ENCODE results near the gene C12orf54. TPM values are rescaled to one million over a fixed set of nuclear protein-coding genes. Genes with fewer than 3 reads are reported as not detected.
A peak's percentile ranks its signal among the peaks of the same experiment; 100 is the strongest.
"Not testable (repeated sequence)": the region's sequence is repeated elsewhere in the genome, so short reads cannot be mapped to it uniquely, and the experiment has no call there.

The C12orf54 gene
- total and polyA plus RNA-seq, 10 of the 15 experiments (the other 5 are each of a cell fraction or from before 2014, with no cell fraction given), result 0.79 to 7.8 (median 4.2) TPM

DNA sequence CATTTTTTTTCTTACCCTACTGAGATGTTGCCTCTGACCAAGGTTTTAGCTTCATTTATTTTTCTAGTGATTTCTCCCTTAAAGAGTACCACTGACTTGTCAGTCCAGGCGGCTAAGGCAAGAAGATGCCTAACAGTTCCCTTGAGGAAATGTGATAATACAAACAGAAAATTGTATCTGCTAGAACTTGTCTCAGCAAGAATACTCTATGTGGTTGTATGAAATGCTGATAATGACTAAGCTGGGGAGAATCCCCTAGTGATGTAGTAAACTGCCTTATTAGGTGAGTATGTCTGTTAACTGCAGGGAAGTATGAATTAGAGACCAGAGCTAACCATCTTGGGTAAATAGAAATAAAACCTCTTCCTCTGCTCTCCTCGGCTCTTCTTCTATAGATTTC is 6.7 kb downstream of the C12orf54 start (continued):
- TF ChIP-seq, protein P1, sequence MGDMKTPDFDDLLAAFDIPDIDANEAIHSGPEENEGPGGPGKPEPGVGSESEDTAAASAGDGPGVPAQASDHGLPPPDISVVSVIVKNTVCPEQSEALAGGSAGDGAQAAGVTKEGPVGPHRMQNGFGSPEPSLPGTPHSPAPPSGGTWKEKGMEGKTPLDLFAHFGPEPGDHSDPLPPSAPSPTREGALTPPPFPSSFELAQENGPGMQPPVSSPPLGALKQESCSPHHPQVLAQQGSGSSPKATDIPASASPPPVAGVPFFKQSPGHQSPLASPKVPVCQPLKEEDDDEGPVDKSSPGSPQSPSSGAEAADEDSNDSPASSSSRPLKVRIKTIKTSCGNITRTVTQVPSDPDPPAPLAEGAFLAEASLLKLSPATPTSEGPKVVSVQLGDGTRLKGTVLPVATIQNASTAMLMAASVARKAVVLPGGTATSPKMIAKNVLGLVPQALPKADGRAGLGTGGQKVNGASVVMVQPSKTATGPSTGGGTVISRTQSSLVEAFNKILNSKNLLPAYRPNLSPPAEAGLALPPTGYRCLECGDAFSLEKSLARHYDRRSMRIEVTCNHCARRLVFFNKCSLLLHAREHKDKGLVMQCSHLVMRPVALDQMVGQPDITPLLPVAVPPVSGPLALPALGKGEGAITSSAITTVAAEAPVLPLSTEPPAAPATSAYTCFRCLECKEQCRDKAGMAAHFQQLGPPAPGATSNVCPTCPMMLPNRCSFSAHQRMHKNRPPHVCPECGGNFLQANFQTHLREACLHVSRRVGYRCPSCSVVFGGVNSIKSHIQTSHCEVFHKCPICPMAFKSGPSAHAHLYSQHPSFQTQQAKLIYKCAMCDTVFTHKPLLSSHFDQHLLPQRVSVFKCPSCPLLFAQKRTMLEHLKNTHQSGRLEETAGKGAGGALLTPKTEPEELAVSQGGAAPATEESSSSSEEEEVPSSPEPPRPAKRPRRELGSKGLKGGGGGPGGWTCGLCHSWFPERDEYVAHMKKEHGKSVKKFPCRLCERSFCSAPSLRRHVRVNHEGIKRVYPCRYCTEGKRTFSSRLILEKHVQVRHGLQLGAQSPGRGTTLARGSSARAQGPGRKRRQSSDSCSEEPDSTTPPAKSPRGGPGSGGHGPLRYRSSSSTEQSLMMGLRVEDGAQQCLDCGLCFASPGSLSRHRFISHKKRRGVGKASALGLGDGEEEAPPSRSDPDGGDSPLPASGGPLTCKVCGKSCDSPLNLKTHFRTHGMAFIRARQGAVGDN (IDR thresholded peaks at IDR 0.05), result no peak
- no peak for TF ChIP-seq CBFB (IDR thresholded peaks at IDR 0.05; ENCODE audit: low read depth)
- TF ChIP-seq MYC (IDR thresholded peaks at IDR 0.05; ENCODE audit: insufficient read depth, insufficient read length, insufficient replicate concordance, low read length, severe bottlenecking), result no peak
- peak; percentile 66 for TF ChIP-seq DPF2 (IDR thresholded peaks at IDR 0.05)
- TF ChIP-seq GATAD2B (conservative IDR thresholded peaks at IDR 0.05; ENCODE audit: low read depth), result 0 out of 2 replicates have a peak, but pooled peaks have one; percentile 23
- 0 out of 2 replicates have a peak, but pooled peaks have one; percentile 55 for TF ChIP-seq BCL11A (IDR thresholded peaks at IDR 0.05; ENCODE audit: low read depth, low read length)

DNA sequence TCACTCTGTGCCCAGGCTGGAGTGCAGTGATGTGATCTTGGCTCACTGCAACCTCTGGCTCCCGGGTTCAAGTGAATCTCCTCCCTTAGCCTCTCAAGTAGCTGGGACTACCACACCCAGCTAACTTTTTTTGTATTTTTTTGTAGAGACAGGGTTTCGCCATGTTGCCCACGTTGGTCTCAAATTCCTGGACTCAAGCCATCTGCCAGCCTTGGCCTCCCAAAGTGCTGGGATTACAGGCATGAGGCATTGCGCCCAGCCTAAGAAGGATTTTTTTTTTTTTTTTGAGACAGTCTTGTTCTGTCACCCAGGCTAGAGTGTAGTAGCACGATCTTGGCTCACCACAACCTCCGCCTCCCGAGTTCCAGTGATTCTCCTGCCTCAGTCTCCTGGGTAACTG is 7.2 kb downstream of the C12orf54 start:
- H3K79me2 ChIP-seq (ENCODE audit: control insufficient read depth, insufficient read depth, low read length); H2AFZ ChIP-seq (ENCODE audit: control insufficient read depth, low read depth, low read length); H3K4me1 ChIP-seq (ENCODE audit: control insufficient read depth, insufficient read depth, low read length); H3K4me2 ChIP-seq (ENCODE audit: control insufficient read depth, insufficient read depth); DNase-seq (ENCODE audit: low read depth, low spot score); POLR2A ChIA-PET; H3K36me3 ChIP-seq (ENCODE audit: control insufficient read depth in 2 of 2, insufficient read depth in 2 of 2, low read length in 1 of 2); in situ Hi-C loops (cut with MboI); FAIRE-seq; intact Hi-C loops (cut with micrococcal nuclease; ENCODE audit: unreplicated experiment); H3K9me3 ChIP-seq (replicated peaks; ENCODE audit: control insufficient read depth, insufficient read depth, low read length); ATAC-seq; H3K27me3 ChIP-seq (replicated peaks in 1 of 2; ENCODE audit: control insufficient read depth in 2 of 2, insufficient read depth in 2 of 2, low read length in 1 of 2); H3K9ac ChIP-seq (ENCODE audit: control insufficient read depth, insufficient read depth, low read length); H3K4me3 ChIP-seq; H3K27ac ChIP-seq (ENCODE audit: control insufficient read depth, insufficient read depth); H4K20me1 ChIP-seq (ENCODE audit: control insufficient read depth, insufficient read depth): not testable (repeated sequence)
- SMC1A ChIA-PET (ENCODE audit: uncharacterized antibody, unreplicated experiment), result interaction anchor here (0.8 to 2.6 kb wide), 11 partner anchors 9 to 318 kb away, joined by 3 to 9 read pairs (median 3); no protein-coding TSS in a partner anchor
- CTCF ChIA-PET, result interaction anchor here (0.9 to 1.4 kb wide), 3 partner anchors 14 to 204 kb away, joined by 3 to 4 read pairs (median 3); no protein-coding TSS in a partner anchor
- TSS peak; percentile 70 for BruUV-seq (replicated peaks)
- 37% methylated on average over 7 of the region's 7 CpGs for WGBS (ENCODE audit: insufficient coverage, insufficient replicate concordance, low lambda C conversion rate, missing lambda C conversion rate)
- RAD21 ChIA-PET (ENCODE audit: unreplicated experiment), result interaction anchor here (0.9 to 2.2 kb wide), 4 partner anchors 22 to 55 kb away, joined by 3 to 6 read pairs (median 4); no protein-coding TSS in a partner anchor
- TF ChIP-seq HDGF (IDR thresholded peaks at IDR 0.05), result 0 out of 2 replicates have a peak, but pooled peaks have one; percentile 55

DNA sequence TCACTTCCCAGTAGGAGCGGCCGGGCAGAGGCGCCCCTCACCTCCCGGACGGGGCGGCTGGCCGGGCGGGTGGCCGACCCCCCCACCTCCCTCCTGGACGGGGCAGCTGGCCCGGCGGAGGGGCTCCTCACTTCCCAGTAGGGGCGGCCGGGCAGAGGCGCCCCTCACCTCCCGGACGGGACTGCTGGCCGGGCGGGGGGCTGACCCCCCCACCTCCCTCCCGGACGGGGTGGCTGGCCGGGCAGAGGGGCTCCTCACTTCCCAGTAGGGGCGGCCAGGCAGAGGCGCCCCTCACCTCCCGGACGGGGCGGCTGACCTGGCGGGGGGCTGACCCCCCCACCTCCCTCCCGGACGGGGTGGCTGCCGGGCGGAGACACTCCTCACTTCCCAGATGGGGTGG is 18.0 kb downstream of the C12orf54 start:
- H3K9me3 ChIP-seq (replicated peaks; ENCODE audit: control insufficient read depth, insufficient read depth, low read length); POLR2A ChIA-PET; H3K27me3 ChIP-seq (replicated peaks in 1 of 2; ENCODE audit: control insufficient read depth in 2 of 2, insufficient read depth in 2 of 2, low read length in 1 of 2); intact Hi-C loops (cut with micrococcal nuclease; ENCODE audit: unreplicated experiment); H3K36me3 ChIP-seq (ENCODE audit: control insufficient read depth in 2 of 2, insufficient read depth in 2 of 2, low read length in 1 of 2); H4K20me1 ChIP-seq (ENCODE audit: control insufficient read depth, insufficient read depth); H3K9ac ChIP-seq (ENCODE audit: control insufficient read depth, insufficient read depth, low read length); BruUV-seq (replicated peaks); FAIRE-seq; H2AFZ ChIP-seq (ENCODE audit: control insufficient read depth, low read depth, low read length); RAD21 ChIA-PET (ENCODE audit: unreplicated experiment); ATAC-seq; H3K27ac ChIP-seq (ENCODE audit: control insufficient read depth, insufficient read depth); DNase-seq (ENCODE audit: low read depth, low spot score); in situ Hi-C loops (cut with MboI); H3K79me2 ChIP-seq (ENCODE audit: control insufficient read depth, insufficient read depth, low read length); H3K4me3 ChIP-seq; H3K4me2 ChIP-seq (ENCODE audit: control insufficient read depth, insufficient read depth); SMC1A ChIA-PET (ENCODE audit: uncharacterized antibody, unreplicated experiment); H3K4me1 ChIP-seq (ENCODE audit: control insufficient read depth, insufficient read depth, low read length); CTCF ChIA-PET: not testable (repeated sequence)
- 88% methylated on average over 12 of the region's 32 CpGs for WGBS (ENCODE audit: insufficient coverage, insufficient replicate concordance, low lambda C conversion rate, missing lambda C conversion rate)
